Naive B cell (primary cell): Measurements from ENCODE around the gene SCUBE1. TPM values are rescaled to one million over a fixed set of nuclear protein-coding genes. Genes with fewer than 3 reads are reported as not detected.

Source experiments
- ATAC-seq, 2 donors: fragments of 150-1000 bp; cut with Tn5 transposase; 2 replicates each; pipeline ENCODE4 v1.10.0; 2021; ENCODE audit warnings: low read depth in 2 of 2, mild to moderate bottlenecking in 2 of 2, moderate library complexity in 2 of 2
- DNase-seq: peaks from one replicate; pipeline ENCODE4 v3.0.0; 2022
- H3K27ac Mint-ChIP-seq, 6 donors: one replicate each; pipeline ENCODE4 v1.8.0; 2020 to 2022; ENCODE audit warnings: mild to moderate bottlenecking in 6 of 6, mixed read lengths in 6 of 6, moderate library complexity in 5 of 6, inconsistent platforms in 2 of 6
- H3K27me3 Mint-ChIP-seq, 3 donors: one replicate each; pipeline ENCODE4 v1.8.0; 2021 to 2022; ENCODE audit warnings: mixed read lengths in 3 of 3, mild to moderate bottlenecking in 1 of 3
- H3K36me3 Mint-ChIP-seq, 2 donors: one replicate each; pipeline ENCODE4 v1.8.0; 2020 to 2022; ENCODE audit warnings: mixed read lengths in 2 of 2, inconsistent platforms in 1 of 2, mild to moderate bottlenecking in 1 of 2
- H3K4me1 Mint-ChIP-seq, 3 donors: one replicate each; pipeline ENCODE4 v1.8.0; 2020 to 2022; ENCODE audit warnings: mixed read lengths in 3 of 3, inconsistent platforms in 1 of 3, mild to moderate bottlenecking in 1 of 3, moderate library complexity in 1 of 3
- H3K4me3 Mint-ChIP-seq, 8 donors: one replicate each; pipeline ENCODE4 v1.8.0; 2020 to 2022; ENCODE audit warnings: mild to moderate bottlenecking in 8 of 8, mixed read lengths in 8 of 8, moderate library complexity in 8 of 8, inconsistent platforms in 2 of 8
- H3K9me3 Mint-ChIP-seq, 7 donors: one replicate each; pipeline ENCODE4 v1.8.0; 2020 to 2022; ENCODE audit warnings: mixed read lengths in 7 of 7, mild to moderate bottlenecking in 5 of 7, inconsistent platforms in 2 of 7, moderate library complexity in 1 of 7
- polyA plus RNA-seq, 6 donors: library from polyadenylated mRNA; unstranded; fragments of 300-500 nt; fragmentation: Illumina TruSeq; gene quantifications; one replicate each; pipeline ENCODE4 v1.2.3, GENCODE V29; 2021; ENCODE audit warnings: low read depth in 6 of 6

SCUBE1 gene
- polyA plus RNA-seq, 6 donors from 2014 or later: not detected

DNA sequence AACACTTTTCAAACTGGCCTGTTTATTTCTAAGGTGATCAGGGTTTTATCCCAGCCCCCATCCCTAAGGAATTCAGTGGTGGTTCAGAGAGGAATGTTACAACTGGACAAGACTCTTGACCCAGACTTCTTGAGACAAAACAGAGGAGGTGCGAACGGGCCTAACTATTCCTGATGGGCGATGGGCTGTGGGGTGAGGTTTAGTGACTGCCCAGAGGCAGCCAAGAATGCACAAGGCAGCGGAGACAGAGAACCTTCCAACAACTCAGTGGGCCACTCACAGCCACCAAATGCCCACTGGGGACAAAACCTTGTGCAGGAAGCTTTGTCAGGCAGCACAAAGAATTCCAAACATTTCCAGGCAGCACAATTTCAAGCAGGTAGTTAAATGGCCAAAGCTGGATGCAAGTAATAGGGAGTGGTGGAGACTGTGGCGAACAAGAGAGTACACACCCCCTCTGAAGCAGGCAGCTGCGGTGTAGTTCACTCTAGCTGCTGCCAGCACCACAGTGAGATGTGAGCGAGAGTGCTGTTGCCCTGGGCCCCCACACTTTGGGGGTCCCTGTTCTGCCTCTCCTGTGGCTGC lies 29.2 kb downstream of the SCUBE1 start:
- Mint-ChIP-seq H3K27ac (no peak overlapping the region), H3K36me3 (no peaks in the 10 kb centered on the region), H3K4me3 (no peak overlapping the region), H3K9me3 (no peaks in the 10 kb centered on the region), H3K4me1 (no peaks in the 10 kb centered on the region), H3K27me3 (peaks cover 6 to 19% (median 19%) of the 10 kb centered on the region in 3 donors)
- no peak for DNase-seq
- no peak for ATAC-seq

GRCh38 chr22:43313244-43313889 lies 29.8 kb downstream of the SCUBE1 start:
- DNase-seq: no peak
- Mint-ChIP-seq H3K27me3 (peaks cover 6 to 19% (median 19%) of the 10 kb centered on the region in 3 donors), H3K4me1 (no peaks in the 10 kb centered on the region), H3K9me3 (no peaks in the 10 kb centered on the region), H3K36me3 (no peaks in the 10 kb centered on the region), H3K27ac (no peak overlapping the region), H3K4me3 (no peak overlapping the region)
- no peak for ATAC-seq

DNA sequence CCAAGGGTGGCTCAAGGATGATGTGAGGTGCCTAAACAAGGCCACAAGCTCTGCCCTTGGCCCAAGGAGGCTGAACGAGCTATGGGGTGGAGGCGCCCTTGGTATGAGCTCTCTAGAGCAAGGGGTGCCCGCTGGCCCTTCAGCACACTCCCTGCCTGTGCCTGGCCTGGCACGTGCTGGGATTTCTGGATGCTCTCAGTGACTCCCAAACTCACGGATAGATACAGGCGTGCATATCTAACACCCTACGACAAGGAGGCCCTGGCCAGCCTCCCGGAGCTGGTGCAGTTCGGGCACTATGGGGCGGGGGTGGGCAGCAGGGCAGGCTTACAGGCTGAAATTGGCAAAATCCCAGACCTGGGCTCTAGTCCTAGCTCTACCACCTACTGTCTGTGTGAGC lies 30.6 kb downstream of the SCUBE1 start:
- H3K27ac Mint-ChIP-seq: peak overlapping the region in 1 of 6 donors; percentile 25
- ATAC-seq (no peak), DNase-seq (no peak)
- no peak overlapping the region for H3K4me3 Mint-ChIP-seq
- H3K36me3 Mint-ChIP-seq: no peaks in the 10 kb centered on the region
- H3K9me3 Mint-ChIP-seq: no peaks in the 10 kb centered on the region
- H3K4me1 Mint-ChIP-seq: no peaks in the 10 kb centered on the region
- peaks cover 6 to 19% (median 19%) of the 10 kb centered on the region in 3 donors for H3K27me3 Mint-ChIP-seq

DNA sequence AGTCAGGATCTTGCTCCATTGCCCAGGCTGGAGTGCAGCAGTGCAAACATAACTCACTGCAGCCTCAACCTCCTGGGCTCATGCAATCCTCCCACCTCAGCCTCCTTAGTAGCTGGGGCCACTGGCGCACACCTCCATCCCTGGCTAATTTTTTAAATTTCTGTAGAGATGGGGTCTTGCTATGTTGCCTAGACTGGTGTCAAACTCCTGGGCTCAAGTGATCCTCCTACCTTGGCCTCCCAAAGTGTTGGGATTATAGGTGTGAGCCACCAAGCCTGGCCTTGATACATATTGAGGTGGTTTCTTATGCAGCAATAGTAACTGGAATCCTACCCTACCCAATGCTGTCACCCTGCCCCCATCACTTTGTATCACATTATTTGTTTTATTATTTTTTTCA lies 32.4 kb downstream of the SCUBE1 start:
- H3K27ac Mint-ChIP-seq: no peak overlapping the region
- ATAC-seq (no peak), DNase-seq (no peak)
- no peaks in the 10 kb centered on the region for H3K36me3 Mint-ChIP-seq
- H3K9me3 Mint-ChIP-seq: no peaks in the 10 kb centered on the region
- peaks cover 0 to 2% (median 0%) of the 10 kb centered on the region in 3 donors for H3K4me1 Mint-ChIP-seq
- H3K4me3 Mint-ChIP-seq: no peak overlapping the region
- peaks cover 6 to 27% (median 19%) of the 10 kb centered on the region in 3 donors for H3K27me3 Mint-ChIP-seq

GRCh38 chr22:43310311-43310710 lies 32.9 kb downstream of the SCUBE1 start:
- H3K4me3 Mint-ChIP-seq: no peak overlapping the region
- peaks cover 6 to 30% (median 20%) of the 10 kb centered on the region in 3 donors for H3K27me3 Mint-ChIP-seq
- peaks cover 0 to 2% (median 0%) of the 10 kb centered on the region in 3 donors for H3K4me1 Mint-ChIP-seq
- H3K36me3 Mint-ChIP-seq: no peaks in the 10 kb centered on the region
- H3K27ac Mint-ChIP-seq: no peak overlapping the region
- no peak for DNase-seq
- ATAC-seq: no peak
- H3K9me3 Mint-ChIP-seq: no peaks in the 10 kb centered on the region

DNA sequence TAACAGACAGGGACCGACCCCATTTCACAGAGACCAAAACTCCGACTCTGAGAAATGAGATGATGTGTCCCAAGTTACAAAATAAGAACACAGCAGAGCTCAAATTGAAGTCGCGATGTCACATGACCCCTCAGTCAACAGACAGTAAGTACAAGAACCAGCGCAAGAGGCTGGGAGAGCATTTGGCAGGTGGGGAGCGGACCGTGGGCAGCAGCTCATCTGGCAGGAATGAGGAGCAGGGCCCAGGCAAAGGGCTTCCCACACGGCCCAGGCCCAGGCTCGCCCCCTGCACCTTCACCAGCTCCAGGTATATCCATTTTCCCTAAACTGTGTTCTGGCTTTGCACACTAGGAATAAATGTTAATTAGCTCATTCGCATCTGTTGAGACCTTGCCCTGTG lies 34.3 kb downstream of the SCUBE1 start:
- Mint-ChIP-seq H3K27me3 (peaks cover 11 to 37% (median 27%) of the 10 kb centered on the region in 3 donors), H3K9me3 (no peaks in the 10 kb centered on the region), H3K4me3 (no peak overlapping the region), H3K36me3 (no peaks in the 10 kb centered on the region), H3K4me1 (peaks cover 0 to 2% (median 0%) of the 10 kb centered on the region in 3 donors), H3K27ac (no peak overlapping the region)
- no peak for ATAC-seq
- DNase-seq: no peak

DNA sequence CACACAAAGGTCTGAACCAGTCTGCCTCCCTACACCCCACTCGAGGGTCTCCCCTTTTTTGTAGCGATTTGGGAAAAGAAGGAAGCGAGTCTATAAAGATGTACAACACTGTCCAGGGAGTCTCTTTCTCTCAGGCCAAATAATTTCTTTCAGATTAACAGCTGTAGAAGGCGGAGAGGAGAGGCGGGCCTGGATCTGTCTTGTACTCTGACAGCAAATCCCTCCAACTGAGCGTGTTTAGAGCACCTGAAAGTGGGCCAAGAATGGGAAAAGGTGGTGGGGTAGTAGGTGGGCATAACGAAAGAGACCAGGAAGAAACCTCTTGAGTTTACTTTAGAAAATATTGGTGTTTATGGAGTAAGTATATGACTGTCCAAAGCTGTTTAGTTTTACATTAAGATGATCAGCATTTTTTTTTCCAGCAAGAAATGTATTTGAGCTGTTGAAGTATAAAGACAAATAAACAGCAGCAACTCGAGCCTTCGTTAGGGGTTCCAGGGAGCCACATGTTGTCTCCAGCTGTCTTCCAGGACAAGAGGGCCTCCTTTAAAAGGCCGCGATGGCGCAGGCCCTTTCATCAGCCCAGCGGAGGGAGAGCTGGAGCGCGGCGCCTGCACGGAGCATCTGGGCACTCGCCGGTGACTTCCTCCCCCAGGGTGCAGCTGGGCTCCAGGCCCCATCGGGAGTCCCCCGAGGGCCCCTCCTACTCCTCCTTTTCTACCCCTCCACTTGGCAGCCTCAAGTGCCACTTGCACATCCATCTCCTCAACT lies 34.9 kb downstream of the SCUBE1 start:
- ATAC-seq: no peak
- Mint-ChIP-seq H3K27me3 (peaks cover 11 to 34% (median 28%) of the 10 kb centered on the region in 3 donors), H3K4me1 (peaks cover 0 to 2% (median 0%) of the 10 kb centered on the region in 3 donors), H3K27ac (no peak overlapping the region), H3K36me3 (no peaks in the 10 kb centered on the region), H3K9me3 (no peaks in the 10 kb centered on the region), H3K4me3 (no peak overlapping the region)
- DNase-seq: no peak

DNA sequence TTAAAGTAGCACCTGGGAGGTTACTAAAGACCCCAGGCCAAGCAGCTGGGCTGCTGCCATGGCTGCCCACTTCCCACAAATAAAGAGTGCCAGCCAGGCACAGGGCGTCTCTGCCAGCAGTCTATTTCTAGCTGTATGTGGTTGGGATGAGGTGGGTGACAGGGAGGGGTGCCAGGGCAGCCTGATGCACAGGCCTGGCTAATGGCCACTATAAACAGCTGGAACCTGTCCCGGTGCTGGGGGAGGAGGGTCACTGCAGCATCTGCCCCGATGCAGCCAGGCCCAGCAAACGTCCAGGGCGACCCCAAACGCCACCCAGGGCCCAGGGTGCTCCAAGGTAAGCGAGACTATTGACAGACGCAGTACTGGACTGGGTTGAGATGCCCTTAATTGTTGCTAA lies 37.4 kb downstream of the SCUBE1 start:
- Mint-ChIP-seq H3K27ac (no peak overlapping the region), H3K27me3 (peaks cover 4 to 30% (median 29%) of the 10 kb centered on the region in 3 donors), H3K4me1 (peaks cover 0 to 2% (median 0%) of the 10 kb centered on the region in 3 donors), H3K4me3 (no peak overlapping the region), H3K9me3 (no peaks in the 10 kb centered on the region), H3K36me3 (no peaks in the 10 kb centered on the region)
- ATAC-seq: no peak
- no peak for DNase-seq

DNA sequence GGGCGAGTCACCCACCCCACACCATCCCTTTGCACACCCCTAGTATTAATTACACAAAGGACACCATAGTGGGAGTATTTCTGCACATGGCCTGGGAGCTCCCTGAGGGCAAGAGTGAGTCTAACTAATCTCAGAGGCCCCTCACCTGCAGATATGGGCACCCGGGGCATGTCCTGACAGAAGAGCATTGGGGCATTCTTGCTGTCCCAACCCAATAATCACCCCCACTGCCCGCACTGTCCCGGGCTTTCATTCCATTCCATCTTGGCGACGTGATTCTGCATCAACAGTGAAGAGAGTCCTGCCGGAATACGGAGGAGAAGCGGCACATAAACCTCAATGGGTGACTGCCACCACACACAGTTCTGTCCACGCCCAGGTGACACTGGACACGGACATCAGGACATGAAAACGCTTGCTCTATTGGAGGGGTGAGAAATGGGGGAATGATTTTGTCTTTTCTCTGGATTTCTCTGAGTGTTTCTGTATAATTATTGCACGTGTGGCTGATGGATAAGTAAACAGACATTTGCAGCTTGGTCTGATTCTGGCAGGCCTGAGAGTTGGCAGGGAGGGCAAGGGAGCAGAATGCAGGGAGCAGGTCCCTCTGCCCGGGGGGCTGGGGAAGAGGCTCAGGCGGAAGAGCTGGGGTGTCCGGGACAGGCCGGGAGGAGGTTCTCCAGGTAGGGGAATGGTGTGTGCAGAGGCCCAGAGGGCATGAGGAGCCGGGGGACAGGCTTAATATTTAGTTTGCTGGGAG lies 38.2 kb downstream of the SCUBE1 start:
- Mint-ChIP-seq H3K4me3 (no peak overlapping the region), H3K27me3 (peaks cover 4 to 29% (median 25%) of the 10 kb centered on the region in 3 donors), H3K4me1 (peaks cover 0 to 2% (median 0%) of the 10 kb centered on the region in 3 donors), H3K9me3 (no peaks in the 10 kb centered on the region), H3K36me3 (no peaks in the 10 kb centered on the region), H3K27ac (peak overlapping the region in 1 of 6 donors; percentile 31)
- DNase-seq: no peak
- no peak for ATAC-seq

DNA sequence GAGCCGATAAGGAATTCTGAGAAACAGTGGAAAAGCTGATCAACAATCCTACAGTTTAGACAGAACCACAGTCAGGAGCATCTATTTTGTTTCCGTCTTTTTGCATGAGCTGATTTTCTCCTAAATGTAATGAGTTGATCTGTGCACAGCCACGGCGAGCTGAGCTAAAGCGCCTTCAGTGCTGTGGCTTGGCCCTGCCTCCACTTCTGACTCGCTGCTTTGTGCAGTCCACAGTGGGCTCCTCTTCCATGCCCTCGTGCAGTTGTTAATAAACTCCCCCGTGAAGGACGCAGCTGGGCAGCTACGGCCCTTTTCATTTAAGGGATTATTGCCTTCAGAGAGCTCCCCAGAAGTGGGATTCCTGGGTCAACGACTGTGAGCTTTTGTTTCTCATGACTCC lies 39.4 kb downstream of the SCUBE1 start:
- Mint-ChIP-seq H3K27ac (no peak overlapping the region), H3K27me3 (peaks cover 4 to 27% (median 18%) of the 10 kb centered on the region in 3 donors), H3K4me1 (peaks cover 0 to 2% (median 0%) of the 10 kb centered on the region in 3 donors), H3K4me3 (no peak overlapping the region), H3K9me3 (no peaks in the 10 kb centered on the region), H3K36me3 (no peaks in the 10 kb centered on the region)
- DNase-seq (no peak), ATAC-seq (no peak)

DNA sequence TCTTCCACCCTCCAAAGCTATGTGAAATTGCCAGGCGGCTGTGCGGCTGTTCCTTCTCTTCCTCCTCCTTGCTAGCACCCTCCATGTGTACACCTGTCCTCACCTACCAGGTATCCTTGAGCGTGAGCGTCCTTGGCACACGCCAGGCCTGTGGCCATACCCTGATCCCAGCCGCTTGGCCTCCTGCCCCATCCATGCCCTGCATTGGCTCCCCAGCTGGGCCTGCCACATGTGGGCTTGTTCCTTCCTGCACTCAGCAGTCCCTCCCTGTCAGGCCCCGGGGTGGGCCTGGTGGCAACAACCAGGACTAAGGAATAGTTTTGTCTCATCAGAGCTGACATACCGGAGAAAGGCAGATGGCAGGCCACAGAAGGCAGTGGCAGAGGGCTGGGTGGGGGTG lies 40.0 kb downstream of the SCUBE1 start:
- peaks cover 0 to 2% (median 0%) of the 10 kb centered on the region in 3 donors for H3K4me1 Mint-ChIP-seq
- H3K36me3 Mint-ChIP-seq: no peaks in the 10 kb centered on the region
- no peak for ATAC-seq
- peaks cover 4 to 27% (median 18%) of the 10 kb centered on the region in 3 donors for H3K27me3 Mint-ChIP-seq
- no peak overlapping the region for H3K4me3 Mint-ChIP-seq
- peaks cover 0 to 2% (median 0%) of the 10 kb centered on the region in 7 donors for H3K9me3 Mint-ChIP-seq
- no peak for DNase-seq
- no peak overlapping the region for H3K27ac Mint-ChIP-seq

- H3K4me3 Mint-ChIP-seq: no peak overlapping the region
- H3K27me3 Mint-ChIP-seq: peaks cover 4 to 27% (median 18%) of the 10 kb centered on the region in 3 donors
- DNase-seq (no peak), ATAC-seq (no peak)
- H3K36me3 Mint-ChIP-seq: no peaks in the 10 kb centered on the region
- H3K4me1 Mint-ChIP-seq: peaks cover 0 to 2% (median 0%) of the 10 kb centered on the region in 3 donors
- H3K9me3 Mint-ChIP-seq: peaks cover 0 to 2% (median 0%) of the 10 kb centered on the region in 7 donors
- no peak overlapping the region for H3K27ac Mint-ChIP-seq
These were observed 40.6 kb downstream of the SCUBE1 start for GRCh38 chr22:43302531-43303041.

DNA sequence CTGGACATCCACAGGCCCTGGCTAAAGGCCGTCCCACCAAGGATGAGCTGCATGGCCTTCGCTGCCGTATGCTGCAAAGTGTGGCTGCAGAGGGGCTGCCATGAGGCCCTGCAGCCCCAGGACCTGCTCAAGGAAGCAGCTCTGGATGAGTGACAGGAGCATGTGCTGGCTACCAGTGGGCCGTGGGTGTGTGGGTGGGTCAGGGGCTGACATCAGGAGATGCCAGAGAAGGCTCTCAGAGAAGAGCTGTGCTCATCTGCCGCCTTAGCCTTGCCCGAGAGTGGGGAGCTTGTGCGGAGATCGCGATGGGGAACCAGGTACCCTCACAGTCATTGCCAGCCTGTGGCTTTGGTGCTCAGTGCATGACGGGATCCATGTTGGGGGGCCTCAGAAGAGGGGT lies 41.3 kb downstream of the SCUBE1 start:
- DNase-seq (no peak), ATAC-seq (no peak)
- peaks cover 0 to 2% (median 0%) of the 10 kb centered on the region in 3 donors for H3K4me1 Mint-ChIP-seq
- H3K27me3 Mint-ChIP-seq: peaks cover 4 to 27% (median 16%) of the 10 kb centered on the region in 3 donors
- no peak overlapping the region for H3K4me3 Mint-ChIP-seq
- H3K9me3 Mint-ChIP-seq: peaks cover 0 to 2% (median 0%) of the 10 kb centered on the region in 7 donors
- H3K36me3 Mint-ChIP-seq: no peaks in the 10 kb centered on the region
- H3K27ac Mint-ChIP-seq: no peak overlapping the region
